K562 (cell line): ENCODE measurements around the gene NLRP6. TPM values are rescaled to one million over a fixed set of nuclear protein-coding genes. Genes with fewer than 3 reads are reported as not detected.

Source experiments
- ATF7 ChIP-seq: fragments of 450-650 bp; IDR thresholded peaks from 2 replicates; pipeline ENCODE4 v1.7.1; 2014; ENCODE audit warnings: mild to moderate bottlenecking, moderate library complexity
- DIDO1 ChIP-seq: fragments of 450-650 bp; IDR thresholded peaks from 2 replicates; pipeline ENCODE4 v1.6.1; 2016; ENCODE audit warnings: low read depth, missing biosample characterization, missing genetic modification characterization
- ETV5 ChIP-seq: sonication (generic); formaldehyde crosslinking; IDR thresholded peaks from 2 replicates; pipeline ENCODE4 v1.4.0; 2020; ENCODE audit warnings: low read depth, mild to moderate bottlenecking, missing genetic modification reagents
- HDAC8 ChIP-seq: fragments of 450-650 bp; IDR thresholded peaks from 2 replicates; pipeline ENCODE4 v1.6.1; 2016; ENCODE audit warnings: mild to moderate bottlenecking, missing genetic modification characterization, moderate library complexity, missing compliant biosample characterization
- KLF10 ChIP-seq: fragments of 250-450 bp; sonication (Bioruptor Pico); IDR thresholded peaks from 2 replicates; pipeline ENCODE4 v1.6.1; 2021; ENCODE audit warnings: matching md5 sums
- POLR2A ChIP-seq: fragments of 450-650 bp; conservative IDR thresholded peaks from 2 replicates; pipeline ENCODE4 v1.6.1; 2016
- RBM17 ChIP-seq: fragments of 200-400 bp; formaldehyde crosslinking; IDR thresholded peaks from 2 replicates; pipeline ENCODE4 v1.6.1; 2017; ENCODE audit warnings: low read depth, mild to moderate bottlenecking, low read length, borderline replicate concordance
- RBM34 ChIP-seq: fragments of 200-400 bp; formaldehyde crosslinking; IDR thresholded peaks from 2 replicates; pipeline ENCODE4 v1.6.1; 2018; ENCODE audit warnings: low read length, borderline replicate concordance; ENCODE audit not compliant: insufficient read depth
- SFPQ ChIP-seq: fragments of 200-400 bp; formaldehyde crosslinking; IDR thresholded peaks from 2 replicates; pipeline ENCODE4 v1.6.1; 2017; ENCODE audit warnings: mild to moderate bottlenecking, low read depth, low read length, moderate library complexity
- TBL1XR1 ChIP-seq, 2 experiments: IDR thresholded peaks; 2 replicates each; pipeline ENCODE4 v1.6.1; 2012; ENCODE audit warnings: improper control_type of control experiment in 2 of 2, low read length in 2 of 2, mild to moderate bottlenecking in 1 of 2
- TCFL5 ChIP-seq: fragments of 250-450 bp; sonication (Bioruptor Pico); conservative IDR thresholded peaks from 2 replicates; pipeline ENCODE4 v1.6.1; 2021; ENCODE audit warnings: mild to moderate bottlenecking, moderate library complexity, matching md5 sums
- UBTF ChIP-seq, 2 experiments: IDR thresholded peaks; 2 replicates each; pipeline ENCODE4 v1.6.1; 2012; ENCODE audit warnings: improper control_type of control experiment in 2 of 2, low read depth in 2 of 2, low read length in 2 of 2, borderline replicate concordance in 1 of 2
- ZFX ChIP-seq: sonication (generic); formaldehyde crosslinking; IDR thresholded peaks from 2 replicates; pipeline ENCODE4 v1.8.0; 2022; ENCODE audit warnings: mild to moderate bottlenecking, missing genetic modification reagents, moderate library complexity
- ZNF561 ChIP-seq: fragments of 450-650 bp; formaldehyde crosslinking; conservative IDR thresholded peaks from 2 replicates; pipeline ENCODE4 v1.4.0; 2020; ENCODE audit warnings: mild to moderate bottlenecking, moderate library complexity
- ZSCAN29 ChIP-seq: fragments of 450-650 bp; IDR thresholded peaks from 2 replicates; pipeline ENCODE4 v1.6.1; 2017
- polyA plus RNA-seq, 8 experiments: library from polyadenylated mRNA; depleted of rRNA in 4 of 8; stranded (reverse) in 5 of 8; unstranded in 3 of 8; fragments of >200 nt; fragmentation: Nextera tagmentation in 2 of 8; fragmentation: Illumina TruSeq in 1 of 8; extraction: Ambion mirVana in 2 of 8; extraction: Trizol in 1 of 8; gene quantifications; 2 replicates each; pipeline versions ENCODE4 v1.2.1 to v1.2.3, GENCODE V29; 2011 to 2014; ENCODE audit warnings: inconsistent platforms in 1 of 8, missing spikeins in 1 of 8
- total RNA-seq, 7 experiments: library from RNA; depleted of rRNA in 6 of 7; stranded (reverse); fragments of >200 nt in 6 of 7; fragmentation: Illumina TruSeq in 2 of 7; extraction: Trizol in 2 of 7; gene quantifications; 2 replicates each; pipeline versions ENCODE4 v1.2.1 to v1.2.3, GENCODE V29; 2011 to 2021; ENCODE audit warnings: low replicate concordance in 1 of 7
- TF ChIP-seq, protein P1 (sequence below): sonication (generic); formaldehyde crosslinking; IDR thresholded peaks from 2 replicates; pipeline ENCODE4 v1.8.0; 2023; ENCODE audit warnings: missing genetic modification reagents, mild to moderate bottlenecking, borderline replicate concordance
- TF ChIP-seq, protein P2 (sequence below): fragments of 450-650 bp; IDR thresholded peaks from 2 replicates; pipeline ENCODE4 v1.6.1; 2016; ENCODE audit warnings: missing biosample characterization, missing genetic modification characterization

NLRP6 gene
- total and polyA plus RNA-seq, 9 of the 15 experiments (the other 6 are each of a cell fraction or from before 2014, with no cell fraction given), result 0.03 to 0.18 (median 0.15) TPM; not detected in 5

- no peak for TF ChIP-seq KLF10
- no peak for TF ChIP-seq ZFX (CRISPR knock-in tag)
- 0 out of 2 replicates have a peak, but pooled peaks have one; percentile 10 for TF ChIP-seq ETV5 (CRISPR knock-in tag)
- TF ChIP-seq HDAC8 (tag), result no peak
- no peak for TF ChIP-seq UBTF (IDR thresholded peaks at IDR 0.05; ENCODE audit: borderline replicate concordance in 1 of 2, low read depth in 2 of 2, low read length in 2 of 2)
- no peak for TF ChIP-seq TCFL5 (CRISPR knock-in tag)
- TF ChIP-seq, protein P1, sequence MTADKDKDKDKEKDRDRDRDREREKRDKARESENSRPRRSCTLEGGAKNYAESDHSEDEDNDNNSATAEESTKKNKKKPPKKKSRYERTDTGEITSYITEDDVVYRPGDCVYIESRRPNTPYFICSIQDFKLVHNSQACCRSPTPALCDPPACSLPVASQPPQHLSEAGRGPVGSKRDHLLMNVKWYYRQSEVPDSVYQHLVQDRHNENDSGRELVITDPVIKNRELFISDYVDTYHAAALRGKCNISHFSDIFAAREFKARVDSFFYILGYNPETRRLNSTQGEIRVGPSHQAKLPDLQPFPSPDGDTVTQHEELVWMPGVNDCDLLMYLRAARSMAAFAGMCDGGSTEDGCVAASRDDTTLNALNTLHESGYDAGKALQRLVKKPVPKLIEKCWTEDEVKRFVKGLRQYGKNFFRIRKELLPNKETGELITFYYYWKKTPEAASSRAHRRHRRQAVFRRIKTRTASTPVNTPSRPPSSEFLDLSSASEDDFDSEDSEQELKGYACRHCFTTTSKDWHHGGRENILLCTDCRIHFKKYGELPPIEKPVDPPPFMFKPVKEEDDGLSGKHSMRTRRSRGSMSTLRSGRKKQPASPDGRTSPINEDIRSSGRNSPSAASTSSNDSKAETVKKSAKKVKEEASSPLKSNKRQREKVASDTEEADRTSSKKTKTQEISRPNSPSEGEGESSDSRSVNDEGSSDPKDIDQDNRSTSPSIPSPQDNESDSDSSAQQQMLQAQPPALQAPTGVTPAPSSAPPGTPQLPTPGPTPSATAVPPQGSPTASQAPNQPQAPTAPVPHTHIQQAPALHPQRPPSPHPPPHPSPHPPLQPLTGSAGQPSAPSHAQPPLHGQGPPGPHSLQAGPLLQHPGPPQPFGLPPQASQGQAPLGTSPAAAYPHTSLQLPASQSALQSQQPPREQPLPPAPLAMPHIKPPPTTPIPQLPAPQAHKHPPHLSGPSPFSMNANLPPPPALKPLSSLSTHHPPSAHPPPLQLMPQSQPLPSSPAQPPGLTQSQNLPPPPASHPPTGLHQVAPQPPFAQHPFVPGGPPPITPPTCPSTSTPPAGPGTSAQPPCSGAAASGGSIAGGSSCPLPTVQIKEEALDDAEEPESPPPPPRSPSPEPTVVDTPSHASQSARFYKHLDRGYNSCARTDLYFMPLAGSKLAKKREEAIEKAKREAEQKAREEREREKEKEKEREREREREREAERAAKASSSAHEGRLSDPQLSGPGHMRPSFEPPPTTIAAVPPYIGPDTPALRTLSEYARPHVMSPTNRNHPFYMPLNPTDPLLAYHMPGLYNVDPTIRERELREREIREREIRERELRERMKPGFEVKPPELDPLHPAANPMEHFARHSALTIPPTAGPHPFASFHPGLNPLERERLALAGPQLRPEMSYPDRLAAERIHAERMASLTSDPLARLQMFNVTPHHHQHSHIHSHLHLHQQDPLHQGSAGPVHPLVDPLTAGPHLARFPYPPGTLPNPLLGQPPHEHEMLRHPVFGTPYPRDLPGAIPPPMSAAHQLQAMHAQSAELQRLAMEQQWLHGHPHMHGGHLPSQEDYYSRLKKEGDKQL, result no peak
- TF ChIP-seq, protein P2, sequence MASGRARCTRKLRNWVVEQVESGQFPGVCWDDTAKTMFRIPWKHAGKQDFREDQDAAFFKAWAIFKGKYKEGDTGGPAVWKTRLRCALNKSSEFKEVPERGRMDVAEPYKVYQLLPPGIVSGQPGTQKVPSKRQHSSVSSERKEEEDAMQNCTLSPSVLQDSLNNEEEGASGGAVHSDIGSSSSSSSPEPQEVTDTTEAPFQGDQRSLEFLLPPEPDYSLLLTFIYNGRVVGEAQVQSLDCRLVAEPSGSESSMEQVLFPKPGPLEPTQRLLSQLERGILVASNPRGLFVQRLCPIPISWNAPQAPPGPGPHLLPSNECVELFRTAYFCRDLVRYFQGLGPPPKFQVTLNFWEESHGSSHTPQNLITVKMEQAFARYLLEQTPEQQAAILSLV (tag), result peak; percentile 75
- TF ChIP-seq RBM34, result no peak
- no peak for TF ChIP-seq ZNF561 (CRISPR knock-in tag)
- peak; percentile 94 for TF ChIP-seq ATF7
- peak; percentile 43; the same call in 1 of the 2 replicates for TF ChIP-seq POLR2A
- TF ChIP-seq SFPQ, result no peak
- TF ChIP-seq TBL1XR1 (IDR thresholded peaks at IDR 0.05; ENCODE audit: low read length in 2 of 2), result no peak
- peak; percentile 28; the same call in 1 of the 2 replicates for TF ChIP-seq DIDO1 (tag)
- no peak for TF ChIP-seq ZSCAN29
- TF ChIP-seq RBM17, result no peak
Measured at GRCh38 chr11:269146-269890, 8.9 kb upstream of the NLRP6 start (continued).
